HG03565 (cell line): Measurements from ENCODE around the gene KLF7.
"Not testable (repeated sequence)": the region's sequence is repeated elsewhere in the genome, so short reads cannot be mapped to it uniquely, and the experiment has no call there.

Source experiments
- ATAC-seq: cut with Tn5 transposase; IDR thresholded peaks from one replicate; pipeline ENCODE4 v1.9.1; 2021; ENCODE audit warnings: mild to moderate bottlenecking, moderate library complexity; ENCODE audit not compliant: unreplicated experiment

Gene KLF7

DNA sequence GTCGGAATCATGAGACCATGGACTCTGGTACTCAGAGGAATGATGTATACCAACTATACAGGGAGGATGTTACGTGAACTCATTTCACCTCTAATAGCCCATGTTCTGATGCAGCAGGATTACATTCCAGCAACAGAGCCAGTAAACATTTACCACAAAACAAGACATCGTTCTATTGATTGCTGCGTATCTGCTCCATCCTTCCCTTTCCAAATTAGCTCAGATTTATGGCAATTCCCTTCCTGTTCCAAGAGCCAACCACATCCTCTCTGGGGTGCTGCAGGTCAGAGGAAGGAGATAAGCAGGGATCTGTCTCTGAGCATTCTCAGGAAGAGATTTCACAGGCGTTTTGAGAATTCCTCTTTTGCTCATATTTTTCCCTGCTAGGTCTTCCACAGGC lies 98.3 kb downstream of the KLF7 start:
- ATAC-seq = no peak

DNA sequence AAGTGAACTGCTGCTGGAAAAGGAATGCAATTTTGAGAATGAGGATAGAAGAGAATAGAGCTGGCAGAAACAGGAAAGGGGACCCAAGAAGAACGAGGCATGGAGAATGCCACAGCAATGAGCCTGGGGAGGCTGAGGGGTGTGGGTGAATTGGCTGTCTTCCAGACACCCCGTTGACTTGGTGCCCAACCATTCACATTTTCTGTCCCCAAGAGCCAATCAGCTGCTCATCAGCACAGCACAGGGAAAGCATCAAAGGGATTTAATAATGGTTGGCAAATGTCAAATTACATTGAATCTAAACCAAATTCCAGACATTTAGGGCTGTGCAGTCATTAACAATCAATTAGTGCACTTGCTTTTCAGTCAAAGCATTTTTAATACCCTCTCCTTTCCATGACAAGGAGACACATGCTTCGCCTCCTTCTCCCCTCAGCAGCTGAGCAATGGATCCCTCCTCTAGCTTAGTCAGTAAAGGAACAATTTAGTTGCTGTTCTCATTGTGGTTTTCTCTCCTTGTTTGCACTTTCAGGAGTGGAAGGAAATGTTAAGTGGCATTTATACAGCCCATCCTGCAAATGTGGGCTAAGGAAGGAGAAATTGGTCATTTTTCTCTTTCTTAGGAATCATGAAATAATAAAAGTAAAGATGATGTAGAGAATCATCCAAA lies 98.8 kb downstream of the KLF7 start:
- ATAC-seq = no peak

DNA sequence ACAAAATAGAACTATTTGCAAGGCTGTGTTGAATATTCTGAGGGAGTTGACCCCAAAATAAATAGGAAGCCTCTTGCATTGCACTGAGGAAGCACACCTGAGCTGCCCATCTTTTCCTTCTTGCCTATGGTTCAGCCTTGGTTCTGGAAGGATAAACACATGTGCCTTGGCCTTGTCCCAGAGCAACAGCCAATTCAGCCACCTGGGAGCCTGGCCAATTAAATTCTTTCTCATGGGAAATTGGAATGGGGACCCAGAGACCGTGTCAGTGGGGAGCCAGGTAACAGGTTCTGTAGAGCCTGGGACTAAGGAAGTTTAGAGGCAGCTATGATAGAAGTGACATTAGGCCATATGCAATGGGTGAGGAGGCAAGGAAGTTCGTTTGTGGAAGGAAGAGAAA lies 99.6 kb downstream of the KLF7 start:
- no peak for ATAC-seq

DNA sequence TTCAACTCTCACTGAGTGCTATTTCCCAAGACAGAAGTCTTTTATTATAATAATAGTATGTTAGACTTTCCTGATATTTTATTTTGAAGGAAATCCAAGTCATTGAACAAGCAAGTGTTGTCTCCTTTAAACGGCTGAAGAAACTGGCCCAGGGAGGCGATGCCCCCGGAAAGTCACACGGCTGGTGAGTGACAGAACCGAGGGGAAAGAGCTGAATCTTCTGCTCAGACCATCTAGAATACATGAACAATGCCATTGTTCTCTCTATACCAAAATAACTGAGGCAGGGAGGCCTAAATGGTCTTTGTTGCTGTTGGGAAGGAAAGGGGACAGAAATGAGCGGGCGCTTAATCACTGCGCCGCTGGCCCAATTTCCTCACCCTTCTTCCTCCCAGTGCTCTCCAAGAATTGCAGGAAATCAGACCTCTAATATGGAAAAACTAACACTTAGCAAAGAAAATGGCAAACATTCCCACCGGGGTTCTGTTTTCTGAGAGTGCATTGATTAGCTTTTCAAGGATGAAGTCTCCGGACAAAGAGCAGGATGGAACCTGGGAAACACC lies 101.5 kb downstream of the KLF7 start:
- no peak for ATAC-seq

DNA sequence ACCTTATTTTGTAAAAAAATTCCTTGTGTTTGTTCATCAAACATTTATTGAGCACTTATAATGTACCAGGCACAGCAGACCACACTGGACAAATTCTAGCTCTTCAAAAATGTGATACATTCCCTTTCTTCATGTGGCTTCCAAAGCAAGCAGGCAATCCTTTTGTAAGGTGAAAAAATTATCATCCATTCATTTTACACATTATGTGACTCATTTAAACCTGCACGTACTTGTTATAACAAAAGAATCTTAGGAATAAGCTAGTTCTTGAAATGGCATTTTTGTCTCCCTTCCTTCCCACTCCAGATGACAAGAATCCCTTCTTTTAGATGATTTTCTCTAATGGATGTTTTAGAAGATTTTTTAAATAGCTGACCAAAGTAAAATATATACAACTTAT lies 104.6 kb downstream of the KLF7 start:
- no peak for ATAC-seq

DNA sequence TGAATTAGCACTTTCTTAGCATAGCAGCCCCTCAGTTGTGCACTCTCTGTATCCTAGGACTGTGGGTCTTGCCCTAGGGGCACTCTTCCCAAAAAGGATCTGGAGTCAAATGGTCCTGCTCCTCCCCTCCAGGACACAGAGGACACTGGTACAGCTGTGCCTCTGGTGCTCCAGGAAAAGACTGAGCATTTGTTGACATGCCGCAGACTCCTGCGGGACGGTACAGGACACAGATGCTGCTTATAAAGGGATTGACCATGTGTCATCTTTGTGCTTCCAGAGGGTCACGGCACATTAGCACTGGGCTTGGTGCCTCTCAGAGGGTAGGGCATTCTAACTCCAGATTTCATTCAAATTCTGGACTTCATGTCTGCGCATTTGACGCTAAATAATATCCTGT lies 110.5 kb downstream of the KLF7 start:
- ATAC-seq = no peak

DNA sequence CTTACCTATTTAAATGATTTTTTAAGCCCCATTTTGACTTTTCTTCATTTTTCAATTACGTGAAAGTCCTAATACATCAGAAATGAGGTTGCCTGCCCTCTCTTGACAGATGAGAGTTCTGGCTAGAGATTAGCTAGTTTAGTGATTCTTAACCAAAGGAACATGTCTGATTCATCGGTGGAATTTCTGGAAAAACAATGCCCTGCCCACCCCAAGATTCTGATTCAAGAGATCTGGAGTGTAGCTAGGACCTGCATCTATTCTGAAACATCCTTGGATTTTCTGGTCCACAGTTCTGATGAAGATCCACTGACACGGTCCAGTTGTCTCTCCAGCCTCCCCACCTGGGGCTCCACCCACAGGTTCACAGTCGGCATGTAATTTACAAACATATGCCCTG lies 111.2 kb downstream of the KLF7 start:
- no peak for ATAC-seq

DNA sequence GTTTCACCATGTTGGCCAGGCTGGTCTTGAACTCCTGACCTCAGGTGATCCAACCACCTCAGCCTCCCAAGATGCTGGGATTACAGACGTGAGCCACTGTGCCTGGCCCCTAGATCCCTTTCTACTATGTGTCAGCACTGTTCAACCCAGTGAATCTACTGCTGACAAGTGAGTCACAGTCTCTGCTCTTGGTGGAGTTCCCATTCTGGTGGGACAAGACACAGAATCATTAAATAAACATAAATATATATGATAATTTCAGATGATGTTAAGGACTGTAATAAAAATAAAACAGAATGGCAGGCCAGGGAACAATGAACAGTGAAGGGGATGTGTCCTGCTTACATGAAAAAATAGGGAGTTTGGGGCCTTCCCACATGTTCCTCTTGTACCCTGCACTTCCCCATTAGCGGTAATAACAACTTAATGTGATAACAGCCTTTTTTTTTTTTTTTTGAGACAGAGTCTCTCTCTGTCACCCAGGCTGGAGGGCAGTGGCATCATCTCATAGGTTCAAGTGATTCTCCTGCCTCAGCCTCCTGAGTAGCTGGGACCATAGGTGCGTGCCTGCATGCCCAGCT lies 114.3 kb downstream of the KLF7 start:
- ATAC-seq = no peak

DNA sequence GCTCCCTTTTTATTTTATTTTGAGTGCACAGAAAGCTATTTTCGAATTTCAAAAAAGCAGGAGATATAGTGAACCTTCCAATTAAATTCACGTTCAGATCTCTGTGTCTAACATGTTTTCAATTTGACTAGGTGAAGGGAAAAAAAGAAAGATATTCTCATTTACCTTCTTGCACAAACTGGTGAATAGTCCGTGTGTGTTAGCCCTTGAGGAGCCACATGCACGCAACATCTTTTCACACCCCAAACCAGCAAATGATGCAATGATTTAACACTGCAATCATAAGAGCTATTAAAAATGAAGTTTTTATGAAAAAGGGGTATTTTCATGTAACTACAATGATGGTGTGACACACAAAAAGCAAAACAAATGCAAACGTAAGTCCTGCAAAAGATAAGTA lies 116.6 kb downstream of the KLF7 start:
- no peak for ATAC-seq

DNA sequence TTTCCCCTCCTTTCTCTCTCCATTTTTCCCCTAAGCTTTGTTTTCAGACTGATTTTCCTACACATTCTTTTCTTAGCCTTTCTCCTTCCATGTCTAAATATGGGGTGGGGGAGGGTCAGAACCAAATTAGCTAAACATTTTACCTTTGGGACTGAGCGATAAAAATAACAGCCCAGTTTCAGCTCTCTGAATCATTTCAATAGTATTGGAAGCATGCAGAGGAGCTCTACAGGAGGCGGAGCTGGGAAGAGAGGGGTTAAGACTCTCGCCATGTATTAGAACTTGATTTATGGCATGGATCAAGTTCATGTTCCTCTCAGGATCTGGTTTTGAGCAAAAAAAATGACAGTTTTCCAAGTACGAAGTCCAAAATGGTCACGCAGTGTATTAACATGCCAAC lies 117.3 kb downstream of the KLF7 start:
- no peak for ATAC-seq

DNA sequence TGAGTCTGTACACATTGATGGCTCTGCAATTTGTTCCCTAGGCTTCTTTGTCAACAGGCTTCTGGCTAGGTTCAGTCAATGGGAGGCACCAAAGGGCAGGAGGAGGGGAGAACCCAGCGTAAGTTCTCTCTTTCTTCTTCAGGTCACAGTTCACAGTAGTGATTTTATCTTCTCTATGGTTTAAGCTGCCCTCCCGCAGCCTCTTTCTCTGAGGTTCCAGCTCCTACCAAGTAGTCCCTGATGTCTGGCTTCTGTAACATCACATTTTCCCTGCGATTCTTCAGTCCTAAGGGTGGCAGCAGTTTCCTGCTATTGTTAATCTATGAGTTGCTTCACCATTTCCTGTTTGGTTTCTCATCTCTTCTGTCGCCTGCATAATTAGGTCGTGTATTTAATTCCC lies 119.0 kb downstream of the KLF7 start:
- no peak for ATAC-seq

DNA sequence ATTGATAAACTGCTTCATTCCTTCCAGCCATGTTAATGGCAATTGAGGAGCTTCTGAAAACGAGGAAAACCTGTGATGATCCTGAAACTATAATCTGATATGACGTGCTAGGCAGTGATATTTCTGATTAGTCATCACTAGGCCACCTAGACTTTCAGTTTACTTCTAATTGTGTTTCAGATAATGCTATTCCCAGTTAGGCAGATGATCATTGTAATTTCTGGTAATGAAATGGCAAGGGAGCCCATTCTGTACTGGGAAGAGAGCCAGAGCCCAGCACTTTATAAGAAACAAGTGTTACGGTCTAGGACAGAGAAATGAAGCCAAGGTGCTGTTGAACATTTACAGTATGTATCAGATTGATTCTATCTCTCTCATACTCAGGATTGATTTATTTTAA lies 120.2 kb downstream of the KLF7 start:
- no peak for ATAC-seq

DNA sequence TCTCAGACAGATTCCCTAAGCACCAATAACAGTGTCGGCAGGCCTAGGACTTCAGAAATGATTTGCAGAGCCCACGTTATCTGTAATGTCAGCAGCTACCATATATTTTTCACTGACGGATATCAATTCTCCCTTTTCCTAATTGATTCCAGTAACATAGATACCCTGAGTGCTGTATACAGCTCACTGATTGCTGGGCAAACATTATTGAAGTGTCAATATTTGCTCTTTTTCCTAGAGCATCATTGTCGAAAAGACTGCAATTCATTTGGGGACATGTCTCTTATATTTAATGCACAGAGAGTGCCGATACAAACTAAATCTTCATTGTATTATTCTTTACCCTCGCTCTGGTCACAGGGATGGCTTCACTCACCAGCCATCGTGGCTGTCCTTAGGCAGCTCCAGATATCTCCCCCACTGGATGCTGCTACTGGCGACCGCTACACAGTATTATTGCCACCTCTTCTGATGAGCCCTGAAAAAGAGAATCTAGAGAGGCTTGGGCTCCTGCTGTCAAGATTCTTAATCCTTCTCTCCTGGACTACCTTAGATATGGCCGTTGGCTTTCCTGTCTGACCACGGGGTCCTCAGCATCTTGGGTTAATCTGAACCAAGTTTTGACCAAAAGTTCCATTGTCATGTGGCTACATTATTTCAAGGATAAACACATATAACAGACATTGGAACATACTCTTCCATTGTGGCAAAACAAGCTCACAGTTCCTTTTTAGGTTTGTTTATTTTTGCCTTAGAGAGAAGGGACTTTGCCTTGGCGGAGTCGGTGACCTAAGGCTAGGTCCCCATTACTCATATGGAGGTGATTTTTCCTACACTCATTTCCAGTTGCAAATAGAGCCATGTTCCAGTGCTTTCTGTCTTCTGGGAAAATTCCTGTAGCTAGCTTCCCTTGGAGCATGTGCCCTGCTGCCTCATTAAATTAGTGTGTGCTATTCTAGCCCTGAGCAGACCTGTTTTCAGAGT lies 121.1 kb downstream of the KLF7 start:
- ATAC-seq = no peak

DNA sequence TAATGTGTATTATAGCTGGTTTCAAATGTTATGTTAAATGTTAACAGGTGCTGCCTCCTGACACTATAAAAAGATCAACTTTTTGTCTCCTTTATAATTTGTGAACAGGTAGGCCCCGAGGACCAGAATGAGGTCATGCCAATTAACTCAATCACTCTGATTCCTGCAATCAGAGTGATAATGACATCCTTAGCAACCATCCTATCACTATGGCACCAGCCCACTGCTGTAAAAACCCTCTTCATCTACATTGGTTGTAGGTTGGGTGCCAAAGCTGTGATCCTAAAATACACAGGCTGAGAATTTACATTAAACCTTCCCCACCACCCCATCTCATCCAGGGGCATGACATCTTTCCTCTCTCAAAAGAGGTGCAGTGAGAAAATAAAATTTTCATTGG lies 122.9 kb downstream of the KLF7 start:
- no peak for ATAC-seq

DNA sequence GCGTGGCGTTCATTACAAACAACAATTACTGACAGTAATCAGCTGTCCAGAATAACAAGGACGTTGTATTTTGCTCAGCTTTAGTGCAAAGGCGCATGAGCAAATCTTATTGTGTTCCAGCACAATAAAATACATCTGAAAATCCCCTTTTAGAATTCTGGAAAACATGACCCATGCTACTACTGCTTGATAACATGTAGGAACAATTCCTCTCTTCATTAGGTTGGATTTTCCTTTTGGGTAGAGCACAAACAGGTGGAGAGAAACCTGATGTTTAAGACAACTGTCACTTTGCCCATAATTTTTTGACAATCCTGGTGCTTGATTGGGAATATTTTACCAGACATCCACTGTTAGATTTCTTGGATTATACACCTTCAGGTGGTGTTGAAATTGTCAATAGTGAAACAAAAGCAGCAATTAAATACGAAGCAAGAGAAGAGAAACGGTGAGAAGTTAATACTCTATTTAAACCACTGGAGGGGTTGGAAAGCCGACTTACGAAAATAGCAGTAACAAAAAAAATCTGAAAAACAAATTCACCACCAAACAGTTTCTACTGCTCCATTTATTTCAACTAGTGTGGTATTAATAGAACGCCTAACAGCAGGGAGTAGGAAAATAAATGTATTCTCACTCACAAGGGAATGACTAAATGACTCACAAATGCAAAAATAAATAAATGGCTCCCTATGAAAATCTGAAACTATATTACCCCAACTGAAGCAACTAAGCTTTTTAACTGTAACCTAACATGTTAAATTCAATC lies 123.8 kb downstream of the KLF7 start:
- no peak for ATAC-seq

DNA sequence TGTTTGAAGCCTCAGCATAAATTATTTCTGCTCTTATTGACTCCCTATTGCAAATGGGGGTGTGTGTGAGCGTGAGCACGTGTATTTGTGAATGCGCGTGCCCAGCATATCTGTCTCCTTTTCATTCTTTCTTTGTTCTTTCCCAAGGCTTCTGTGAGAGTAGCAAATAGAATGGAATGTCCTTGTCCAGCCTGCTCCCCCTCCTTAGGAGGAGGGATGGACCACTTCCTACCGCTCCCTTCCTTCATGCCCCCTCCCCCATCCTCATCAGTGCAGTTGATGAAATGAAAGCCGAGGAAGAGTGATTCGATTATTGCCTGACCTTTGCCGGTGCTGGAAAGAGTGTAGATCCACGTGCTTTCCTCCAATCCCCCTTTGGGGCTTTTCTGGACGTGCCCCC lies 124.5 kb downstream of the KLF7 start:
- no peak for ATAC-seq

DNA sequence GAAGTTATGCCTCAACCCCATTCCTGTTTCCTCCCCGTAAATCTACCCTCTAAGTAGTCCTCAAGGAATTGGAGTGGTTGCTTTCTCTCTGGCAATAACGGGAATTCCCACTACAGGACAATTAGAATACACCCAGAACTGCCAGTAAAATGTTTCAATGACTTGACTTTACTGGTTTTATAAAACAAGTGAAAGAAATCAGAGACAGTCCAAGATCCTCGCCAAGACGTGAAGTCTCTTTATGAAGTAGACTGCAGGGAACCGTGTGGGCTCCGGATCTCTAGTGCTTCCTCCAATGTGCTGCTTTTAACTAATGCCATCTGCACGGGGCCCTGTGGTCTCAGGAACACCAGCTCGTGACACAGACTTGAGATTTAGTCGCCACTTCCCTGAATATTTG lies 125.1 kb downstream of the KLF7 start:
- ATAC-seq = no peak

DNA sequence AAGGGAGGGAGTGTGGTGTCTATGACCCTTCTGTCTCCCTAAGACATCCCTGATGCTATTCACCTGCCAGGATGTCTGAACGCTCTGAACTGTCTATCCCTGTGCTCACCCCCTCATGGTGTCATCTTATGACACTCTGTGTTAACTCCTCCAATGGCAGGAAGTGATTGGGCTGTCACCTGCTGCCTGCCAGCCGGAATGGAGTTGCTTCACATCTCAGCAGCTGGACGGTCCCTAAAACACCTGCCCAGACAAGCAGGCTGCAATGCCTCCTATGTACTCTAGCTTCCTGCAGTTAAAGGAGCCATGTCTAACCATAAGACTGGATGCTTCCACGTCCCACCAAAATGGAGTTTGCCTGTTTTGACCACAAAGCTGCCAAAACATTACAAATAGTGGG lies 126.5 kb downstream of the KLF7 start:
- no peak for ATAC-seq

DNA sequence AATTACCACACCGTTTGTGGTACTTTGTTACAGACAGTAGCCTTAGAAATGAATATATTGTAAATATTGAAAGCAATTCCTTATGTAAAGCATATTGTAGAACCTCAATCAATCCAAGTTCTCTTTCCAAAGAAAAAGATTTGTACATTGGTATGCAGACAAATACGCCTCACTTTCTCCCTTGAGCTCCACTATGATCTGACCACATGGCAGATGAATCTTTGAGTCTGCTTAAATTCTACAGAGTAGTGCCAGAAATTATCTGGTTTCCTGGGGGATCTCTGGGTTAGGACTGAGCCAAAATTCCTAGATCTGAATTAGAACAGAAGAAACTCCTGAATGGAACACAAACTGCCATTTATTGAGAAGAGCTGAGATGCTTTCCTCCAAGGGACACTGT lies 127.4 kb downstream of the KLF7 start:
- no peak for ATAC-seq

DNA sequence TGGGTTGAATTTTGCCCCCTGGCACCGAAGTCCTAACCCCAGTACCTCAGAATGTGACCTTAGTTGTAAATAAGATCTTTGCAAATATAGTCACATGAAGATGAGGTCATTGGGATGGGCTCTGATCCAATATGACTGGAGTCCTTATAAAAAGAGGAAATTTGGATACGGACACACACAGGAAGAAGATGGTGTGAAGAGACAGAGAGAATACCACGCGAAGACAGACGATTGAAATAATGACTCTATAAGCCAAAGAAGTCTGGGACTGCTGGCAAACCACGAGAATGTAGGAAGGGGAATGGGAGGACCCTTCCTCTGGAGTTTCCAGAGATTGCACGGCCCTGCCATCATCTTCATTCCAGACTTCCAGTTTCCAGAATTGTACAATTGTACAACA lies 127.9 kb downstream of the KLF7 start:
- ATAC-seq = no peak

DNA sequence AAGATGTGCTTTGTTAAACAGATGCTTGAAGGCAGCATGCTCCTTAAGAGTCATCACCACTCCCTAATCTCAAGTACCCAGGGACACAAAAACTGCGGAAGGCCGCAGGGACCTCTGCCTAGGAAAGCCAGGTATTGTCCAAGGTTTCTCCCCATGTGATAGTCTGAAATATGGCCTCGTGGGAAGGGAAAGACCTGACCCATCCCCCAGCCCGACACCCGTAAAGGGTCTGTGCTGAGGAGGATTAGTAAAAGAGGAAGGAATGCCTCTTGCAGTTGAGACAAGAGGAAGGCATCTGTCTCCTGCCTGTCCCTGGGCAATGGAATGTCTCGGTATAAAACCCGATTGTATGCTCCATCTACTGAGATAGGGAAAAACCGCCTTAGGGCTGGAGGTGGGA lies 128.7 kb downstream of the KLF7 start:
- not testable (repeated sequence) for ATAC-seq
